Kidney (tissue), 14 donors: ENCODE results near the gene THTPA. TPM values are rescaled to one million over a fixed set of nuclear protein-coding genes. Genes with fewer than 3 reads are reported as not detected.

Source experiments
- DNase-seq, 5 donors: peaks; one replicate each; pipeline ENCODE4 v3.0.0-alpha.2; 2013 to 2020
- FAIRE-seq: peaks from 2 replicates; lab custom pipeline; 2012; peaks lifted over from hg19 to GRCh38; lab: Jason Lieb, UNC
- H3K27ac ChIP-seq, 2 donors: one replicate each; pipeline ENCODE4 v1.7.0; 2013; ENCODE audit warnings: low read depth in 2 of 2, low read length in 2 of 2, inconsistent platforms in 1 of 2
- H3K27me3 ChIP-seq: one replicate; pipeline ENCODE4 v1.7.1; 2013; ENCODE audit warnings: low read length, inconsistent platforms; ENCODE audit not compliant: control insufficient read depth, insufficient read depth
- H3K36me3 ChIP-seq, 3 donors: one replicate each; pipeline versions ENCODE4 v1.7.0 to v1.7.1; 2013; ENCODE audit warnings: low read length in 3 of 3, control low read depth in 1 of 3, inconsistent platforms in 1 of 3; ENCODE audit not compliant: insufficient read depth in 3 of 3, control insufficient read depth in 2 of 3
- H3K4me1 ChIP-seq, 3 donors: one replicate each; pipeline versions ENCODE4 v1.7.0 to v1.7.1; 2013; ENCODE audit warnings: low read length in 3 of 3, inconsistent platforms in 1 of 3, low read depth in 1 of 3; ENCODE audit not compliant: control insufficient read depth in 2 of 3, insufficient read depth in 2 of 3
- H3K4me3 ChIP-seq, 3 donors: one replicate each; pipeline versions ENCODE4 v1.7.0 to v1.8.1; 2013; ENCODE audit warnings: low read length in 3 of 3, control low read depth in 1 of 3, inconsistent platforms in 1 of 3
- H3K9ac ChIP-seq, 3 donors: one replicate each; pipeline versions ENCODE4 v1.7.0 to v1.7.1; 2013; ENCODE audit warnings: low read length in 3 of 3, control low read depth in 1 of 3, inconsistent platforms in 1 of 3
- H3K9me3 ChIP-seq, 3 donors: one replicate each; pipeline versions ENCODE4 v1.7.0 to v1.7.1; 2013; ENCODE audit warnings: low read length in 3 of 3, control low read depth in 1 of 3, inconsistent platforms in 1 of 3; ENCODE audit not compliant: control insufficient read depth in 2 of 3, insufficient read depth in 1 of 3
- CTCF ChIP-seq: IDR thresholded peaks from 3 replicates; pipeline ENCODE4 v1.5.1; 2012; ENCODE audit warnings: mild to moderate bottlenecking, moderate library complexity, borderline replicate concordance; ENCODE audit not compliant: insufficient read depth; ENCODE audit errors: extremely low read depth
- intact Hi-C: fragments of 100-400 bp; cut with DNase I; formaldehyde crosslinking; loops from one replicate; pipeline ENCODE4 v1.11.1; 2022
- polyA plus RNA-seq: library from polyadenylated mRNA; stranded (reverse); fragments of 350-450 nt; fragmentation: Illumina TruSeq; extraction: RNeasy Lipid Tissue Mini Kit (QIAGEN cat#74804); gene quantifications from one replicate; pipeline ENCODE4 v1.2.3, GENCODE V29; 2014; ENCODE audit warnings: low read depth, low replicate concordance; ENCODE audit not compliant: insufficient read depth
- total RNA-seq: library from RNA; stranded (reverse); fragmentation: NEBNext Ultra II Directional; extraction: Animal tissue kit (Norgen Biotek cat#: 25700); gene quantifications from one replicate; pipeline ENCODE4 v1.2.1, GENCODE V29; 2021
- donor health status: control.
- donor health status: control.
- donor health status: control.
- donor health status: control.
- donor health status: control.
- donor health status: DM: yes; HTN: yes; CAD: no.
- donor health status: Normal renal cell carcinoma (clear cell type).

THTPA gene
- total and polyA plus RNA-seq, 2 donors from 2014 or later = 24.4 to 38.4 TPM

- intact Hi-C loops = loop anchor here (5.0 kb wide), 1 partner anchor 93 kb away; no protein-coding TSS in a partner anchor
- Histone ChIP-seq H3K27ac (no peak overlapping the region), H3K4me3 (no peak overlapping the region), H3K9me3 (no peaks in the 10 kb centered on the region), H3K36me3 (peaks cover 2 to 17% (median 14%) of the 10 kb centered on the region in 3 donors), H3K9ac (no peak overlapping the region), H3K27me3 (no peaks in the 10 kb centered on the region), H3K4me1 (peaks cover 2 to 13% (median 6%) of the 10 kb centered on the region in 3 donors)
- DNase-seq (peak in 1 of 5 donors; percentile 49), FAIRE-seq (no peak)
- no peak for TF ChIP-seq CTCF
Observed at GRCh38 chr14:23564876-23565275, 8.8 kb downstream of the THTPA start.

GRCh38 chr14:23565626-23566025 is 9.6 kb downstream of the THTPA start:
- TF ChIP-seq CTCF = no peak
- no peak for FAIRE-seq
- peaks cover 2 to 13% (median 6%) of the 10 kb centered on the region in 3 donors for H3K4me1 ChIP-seq
- no peak overlapping the region for H3K27ac ChIP-seq
- intact Hi-C loops = no loop called here
- no peaks in the 10 kb centered on the region for H3K9me3 ChIP-seq
- DNase-seq = peak in 1 of 5 donors; percentile 62
- H3K36me3 ChIP-seq = peaks cover 0 to 17% (median 9%) of the 10 kb centered on the region in 3 donors
- H3K4me3 ChIP-seq = no peak overlapping the region
- H3K9ac ChIP-seq = no peak overlapping the region
- no peaks in the 10 kb centered on the region for H3K27me3 ChIP-seq

- no peak for TF ChIP-seq CTCF
- Histone ChIP-seq H3K4me1 (peaks cover 2 to 13% (median 6%) of the 10 kb centered on the region in 3 donors), H3K36me3 (peaks cover 0 to 12% (median 4%) of the 10 kb centered on the region in 3 donors), H3K27me3 (no peaks in the 10 kb centered on the region), H3K9ac (peak overlapping the region in 1 of 3 donors; percentile 77), H3K4me3 (peak overlapping the region in 1 of 3 donors; percentile 74), H3K9me3 (no peaks in the 10 kb centered on the region), H3K27ac (no peak overlapping the region)
- intact Hi-C loops = no loop called here
- DNase-seq = peak in 1 of 5 donors; percentile 51
- no peak for FAIRE-seq
Observed at GRCh38 chr14:23566112-23566777, 10.2 kb downstream of the THTPA start.
